Bronchial epithelial cell (primary cell): ENCODE results near the gene GIGYF1. TPM values are rescaled to one million over a fixed set of nuclear protein-coding genes. Genes with fewer than 3 reads are reported as not detected.

Experiments used
- DNase-seq: peaks from one replicate; pipeline ENCODE4 v3.0.0-alpha.2; 2010; ENCODE audit warnings: low read depth
- FAIRE-seq: peaks from 2 replicates; lab custom pipeline; 2011; peaks lifted over from hg19 to GRCh38; lab: Jason Lieb, UNC
- H3K27me3 ChIP-seq: 2 replicates; pipeline ENCODE4 v1.5.1; 2011; ENCODE audit warnings: low read length; ENCODE audit not compliant: control insufficient read depth, insufficient read depth
- H3K36me3 ChIP-seq: 2 replicates; pipeline ENCODE4 v1.5.1; 2011; ENCODE audit warnings: low read length; ENCODE audit not compliant: control insufficient read depth, insufficient read depth
- H3K4me3 ChIP-seq: 2 replicates; pipeline ENCODE4 v1.5.1; 2011; ENCODE audit warnings: mild to moderate bottlenecking, low read depth, low read length, control low read depth
- CTCF ChIP-seq: IDR thresholded peaks from 2 replicates; pipeline ENCODE4 v1.5.1; 2011; ENCODE audit warnings: mild to moderate bottlenecking, moderate library complexity, low read length, control low read depth, inconsistent platforms; ENCODE audit not compliant: insufficient read depth, severe bottlenecking
- total RNA-seq: library from RNA; depleted of rRNA; stranded (reverse); fragments of >200 nt; gene quantifications from 2 replicates; pipeline ENCODE4 v1.2.1, GENCODE V29; 2014

GIGYF1 gene
- total RNA-seq, 1 donor from 2014 or later: 14.2 TPM

- no peak for TF ChIP-seq CTCF
- no peak for DNase-seq
- FAIRE-seq: no peak
- no peaks in the 10 kb centered on the region for H3K27me3 ChIP-seq
- H3K36me3 ChIP-seq: no peaks in the 10 kb centered on the region
- H3K4me3 ChIP-seq: no peak overlapping the region
These were observed 53.3 kb downstream of the GIGYF1 start for GRCh38 chr7:100640517-100641440.

GRCh38 chr7:100639995-100640516, 54.0 kb downstream of the GIGYF1 start:
- no peaks in the 10 kb centered on the region for H3K36me3 ChIP-seq
- FAIRE-seq (no peak), DNase-seq (no peak)
- TF ChIP-seq CTCF: no peak
- H3K27me3 ChIP-seq: no peaks in the 10 kb centered on the region
- H3K4me3 ChIP-seq: no peak overlapping the region

GRCh38 chr7:100632951-100633717, 60.9 kb downstream of the GIGYF1 start:
- H3K27me3 ChIP-seq: no peaks in the 10 kb centered on the region
- TF ChIP-seq CTCF: peak; percentile 73
- H3K4me3 ChIP-seq: peak overlapping the region; percentile 48
- FAIRE-seq (no peak), DNase-seq (no peak)
- H3K36me3 ChIP-seq: no peaks in the 10 kb centered on the region

GRCh38 chr7:100630066-100630465, 64.0 kb downstream of the GIGYF1 start:
- no peaks in the 10 kb centered on the region for H3K27me3 ChIP-seq
- no peak for FAIRE-seq
- TF ChIP-seq CTCF: no peak
- H3K36me3 ChIP-seq: no peaks in the 10 kb centered on the region
- H3K4me3 ChIP-seq: no peak overlapping the region
- DNase-seq: no peak

Other genes with a start within 250 kb of the GIGYF1 start
- 0.38 and 0.53 TPM in 2 replicates for gene SPACDR, start 230.0 kb downstream of the GIGYF1 start, total RNA-seq
- gene TSC22D4, start 215.0 kb downstream of the GIGYF1 start, total RNA-seq: 7.6 and 12.7 TPM in 2 replicates
- gene NYAP1, start 210.3 kb downstream of the GIGYF1 start, total RNA-seq: under 0.01 and 0.64 TPM in 2 replicates
- 1.3 and 2.3 TPM in 2 replicates for gene AGFG2, start 155.0 kb downstream of the GIGYF1 start, total RNA-seq
- gene SAP25, start 120.3 kb downstream of the GIGYF1 start, total RNA-seq: not detected in 2 replicates
- gene LRCH4, start 108.1 kb downstream of the GIGYF1 start, total RNA-seq: 3.9 and 8.2 TPM in 2 replicates
- 0.38 and 0.53 TPM in 2 replicates for gene FBXO24, start 107.9 kb downstream of the GIGYF1 start, total RNA-seq
- gene PCOLCE, start 91.9 kb downstream of the GIGYF1 start, total RNA-seq: 0.38 and 0.53 TPM in 2 replicates
- 1.8 and 1.9 TPM in 2 replicates for gene MOSPD3, start 81.7 kb downstream of the GIGYF1 start, total RNA-seq
- 0.13 TPM in 1 of 2 replicates, not detected in the other for gene TFR2, start 52.7 kb downstream of the GIGYF1 start, total RNA-seq
- gene ACTL6B, start 37.8 kb downstream of the GIGYF1 start, total RNA-seq: not detected in 2 replicates
- 66.1 and 88.7 TPM in 2 replicates for gene GNB2, start 20.5 kb downstream of the GIGYF1 start, total RNA-seq
- 33.8 and 40.8 TPM in 2 replicates for gene POP7, start 11.9 kb upstream of the GIGYF1 start, total RNA-seq
- gene EPO, start 26.2 kb upstream of the GIGYF1 start, total RNA-seq: not detected in 2 replicates
- gene ZAN, start 39.3 kb upstream of the GIGYF1 start, total RNA-seq: not detected in 2 replicates
- 104 and 153 TPM in 2 replicates for gene EPHB4, start 133.3 kb upstream of the GIGYF1 start, total RNA-seq
- 6.5 and 7.6 TPM in 2 replicates for gene SLC12A9, start 158.5 kb upstream of the GIGYF1 start, total RNA-seq
- gene TRIP6, start 173.1 kb upstream of the GIGYF1 start, total RNA-seq: 33.0 and 70.3 TPM in 2 replicates
- gene SRRT, start 180.9 kb upstream of the GIGYF1 start, total RNA-seq: 26.9 and 29.3 TPM in 2 replicates
- gene UFSP1, start 195.5 kb upstream of the GIGYF1 start, total RNA-seq: 4.2 and 4.7 TPM in 2 replicates
- 0.13 TPM in 1 of 2 replicates, not detected in the other for gene ACHE, start 201.6 kb upstream of the GIGYF1 start, total RNA-seq